ENCODE data around the gene SDF4.

The SDF4 gene

DNA sequence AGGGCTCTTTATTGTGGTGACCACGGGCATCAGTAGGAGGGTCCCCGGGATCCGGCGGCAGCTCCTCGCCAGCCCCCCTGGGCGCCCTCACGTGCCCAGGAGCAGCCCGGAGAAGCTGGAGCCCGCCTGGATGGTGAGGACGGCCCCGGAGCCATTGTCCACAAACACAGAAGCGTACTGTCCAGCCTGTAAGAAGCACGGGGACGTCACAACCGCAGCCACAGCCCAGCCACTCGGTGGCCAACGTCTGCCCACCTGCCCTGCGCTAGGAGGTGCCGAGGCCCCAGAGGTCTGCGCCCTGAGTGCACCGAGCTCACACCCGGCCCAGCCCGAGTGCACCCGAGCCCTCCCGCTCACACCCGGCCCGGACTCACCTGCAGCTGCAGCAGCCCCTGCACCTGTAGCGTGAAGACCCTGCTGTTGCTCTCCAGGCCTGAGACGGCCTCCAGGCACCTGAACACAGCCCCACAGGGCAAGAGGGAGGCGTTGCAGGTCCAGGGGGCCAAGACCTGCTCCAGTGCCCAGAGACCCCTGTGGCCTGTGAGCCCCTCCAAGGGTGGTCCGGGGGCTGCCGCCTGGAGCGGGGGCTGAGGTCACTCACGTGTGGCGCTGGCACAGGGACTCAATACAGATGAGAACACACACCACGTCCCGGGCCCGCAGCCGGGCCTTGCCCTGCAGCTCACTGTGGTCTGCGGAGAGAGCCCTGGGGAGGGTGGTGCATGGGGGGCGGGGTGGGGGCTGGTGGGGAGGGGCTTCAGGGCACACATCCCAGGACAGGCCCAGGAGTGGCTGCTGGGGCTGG, 10.9 kb upstream of the SDF4 start:
- no peak for DNase-seq (ENCODE audit: low read depth)

DNA sequence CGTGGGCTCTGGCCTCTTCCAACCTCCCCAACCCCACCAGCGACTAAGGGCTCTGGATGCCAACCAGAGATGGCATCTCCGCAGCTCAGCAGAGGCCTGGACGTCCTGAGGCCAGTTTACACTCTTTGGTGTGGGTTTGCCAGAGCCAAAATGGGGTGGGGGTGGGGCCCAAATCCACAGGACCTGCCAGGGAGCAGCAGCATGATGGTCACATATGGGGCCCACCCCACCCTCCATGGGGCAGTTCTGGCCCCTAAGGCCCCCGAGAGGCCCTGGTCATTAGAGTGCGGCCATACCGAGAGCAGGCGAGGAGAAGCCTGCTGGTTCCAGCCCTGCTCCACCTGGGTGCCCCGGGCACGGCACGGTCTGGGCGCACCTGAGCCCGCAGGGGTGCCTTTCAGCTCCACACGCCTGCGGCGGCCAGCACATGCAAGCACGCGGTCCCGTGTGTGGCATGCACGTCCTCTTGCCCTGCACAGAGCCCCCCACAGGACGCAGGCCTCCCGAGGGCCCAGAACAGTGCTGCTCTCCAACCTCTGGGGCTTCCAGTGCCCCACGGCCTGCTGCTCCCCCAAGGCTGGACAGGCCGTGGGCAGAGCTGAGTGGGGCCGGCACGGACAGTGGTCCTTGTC, 9.9 kb upstream of the SDF4 start:
- no peak for DNase-seq (ENCODE audit: low read depth)

GRCh38 chr1:1240822-1241587, 9.2 kb upstream of the SDF4 start:
- no peak for DNase-seq (ENCODE audit: low read depth)

GRCh38 chr1:1240348-1240732, 8.5 kb upstream of the SDF4 start:
- no peak for DNase-seq (ENCODE audit: low read depth)

DNA sequence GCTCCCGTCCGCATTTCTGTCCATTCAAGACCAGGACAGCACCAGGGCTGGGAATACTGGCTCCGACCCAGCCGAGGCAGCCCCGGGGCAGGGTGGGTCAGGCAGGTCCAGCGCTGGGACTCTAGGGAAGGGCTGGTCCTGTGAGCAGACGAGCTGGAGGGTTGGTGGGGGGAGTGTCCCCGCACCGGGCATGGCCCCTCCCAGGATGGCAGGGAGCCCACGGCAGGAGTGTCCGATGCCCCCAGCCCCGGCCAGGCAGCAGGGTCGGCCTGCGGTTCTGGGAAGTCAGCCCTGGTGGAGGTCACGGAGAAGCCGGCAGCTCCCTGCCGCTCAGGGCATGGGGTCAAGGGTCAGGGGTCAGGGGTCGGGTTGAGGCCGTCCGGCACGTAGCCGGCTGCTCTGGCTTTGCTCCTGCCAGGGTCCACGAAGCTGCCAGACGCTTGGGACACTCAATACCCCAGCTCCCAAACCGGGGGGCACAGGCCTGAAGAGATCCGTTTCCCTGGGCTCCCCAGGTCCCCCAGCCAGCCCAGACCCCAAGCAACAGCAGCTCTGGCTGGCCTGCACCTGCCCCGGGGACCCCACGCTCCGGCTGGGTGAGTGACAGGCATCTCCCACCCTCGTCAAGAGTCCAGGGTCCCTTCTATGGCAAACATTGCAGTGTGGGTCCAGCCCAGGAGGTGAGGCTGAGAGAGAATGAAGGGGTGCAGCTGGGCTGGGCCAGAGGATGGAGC, 8.0 kb upstream of the SDF4 start:
- DNase-seq (ENCODE audit: low read depth) = no peak

DNA sequence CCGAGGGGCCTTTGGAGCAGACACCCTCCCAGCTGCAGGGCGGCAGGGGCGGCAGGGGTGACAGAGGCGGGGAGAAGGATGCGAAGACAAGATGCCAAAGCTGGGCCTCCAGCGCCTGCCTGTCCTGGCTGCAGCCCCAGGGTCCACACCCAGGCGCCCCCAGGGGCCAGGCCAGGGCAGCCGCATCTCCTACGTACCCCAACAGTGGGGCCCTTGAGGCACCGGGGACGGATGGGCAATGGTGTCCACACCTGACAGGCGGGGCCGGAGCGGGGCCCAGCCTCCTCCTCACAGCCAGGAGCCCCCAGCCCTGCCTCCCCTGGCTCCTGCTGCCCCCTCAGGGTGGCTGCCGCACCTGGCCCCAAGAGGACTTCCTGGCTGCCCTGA, 7.4 kb upstream of the SDF4 start:
- no peak for DNase-seq (ENCODE audit: low read depth)

GRCh38 chr1:1238702-1239178, 6.9 kb upstream of the SDF4 start:
- DNase-seq (ENCODE audit: low read depth) = no peak

DNA sequence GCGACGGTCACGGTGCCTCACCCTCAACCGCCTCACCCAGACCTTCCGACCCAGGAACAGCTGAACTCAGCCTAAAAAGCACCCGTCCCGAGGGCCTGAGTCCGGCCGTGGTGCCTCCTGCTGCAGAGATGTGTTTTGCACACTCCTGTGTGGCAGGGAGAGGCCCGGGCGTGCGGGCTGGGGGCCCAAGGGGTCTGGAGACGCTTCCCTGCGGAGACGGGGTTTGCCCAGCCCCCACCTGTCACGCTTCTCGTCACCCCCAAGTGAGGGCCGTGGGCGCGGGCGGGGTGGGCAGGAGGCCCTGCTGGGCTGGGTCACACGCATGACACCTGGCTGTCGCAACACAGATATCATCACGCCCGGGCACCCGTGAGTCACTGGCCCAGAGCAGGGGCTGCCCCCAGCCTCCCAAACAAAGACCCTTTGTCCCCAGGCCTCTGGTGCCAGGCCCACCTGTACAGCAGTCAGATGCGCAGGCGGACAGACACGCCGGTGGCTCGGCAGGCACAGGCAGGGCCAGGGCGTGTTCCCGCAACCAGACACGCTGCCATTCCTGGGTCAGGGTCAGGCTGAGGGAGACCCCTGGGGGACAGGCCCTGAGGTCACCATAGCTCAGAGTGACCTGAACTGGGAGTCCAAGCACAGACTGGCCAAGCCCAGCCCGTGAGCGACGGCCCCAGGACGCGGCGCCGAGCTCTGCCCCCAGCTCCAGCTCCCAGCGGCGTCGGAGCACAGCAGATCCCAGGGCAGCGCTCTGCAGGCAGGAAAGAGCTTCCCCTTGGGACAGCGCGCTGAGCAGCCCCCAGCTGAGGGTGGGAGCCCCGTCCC, 6.3 kb upstream of the SDF4 start:
- no peak for DNase-seq (ENCODE audit: low read depth)

GRCh38 chr1:1236945-1237873, 5.4 kb upstream of the SDF4 start:
- no peak for DNase-seq (ENCODE audit: low read depth)

- no peak for DNase-seq (ENCODE audit: low read depth)
Observed at GRCh38 chr1:1236176-1236763, 4.5 kb upstream of the SDF4 start.

- DNase-seq (ENCODE audit: low read depth) = no peak
Observed at GRCh38 chr1:1235016-1235744, 3.4 kb upstream of the SDF4 start.

DNA sequence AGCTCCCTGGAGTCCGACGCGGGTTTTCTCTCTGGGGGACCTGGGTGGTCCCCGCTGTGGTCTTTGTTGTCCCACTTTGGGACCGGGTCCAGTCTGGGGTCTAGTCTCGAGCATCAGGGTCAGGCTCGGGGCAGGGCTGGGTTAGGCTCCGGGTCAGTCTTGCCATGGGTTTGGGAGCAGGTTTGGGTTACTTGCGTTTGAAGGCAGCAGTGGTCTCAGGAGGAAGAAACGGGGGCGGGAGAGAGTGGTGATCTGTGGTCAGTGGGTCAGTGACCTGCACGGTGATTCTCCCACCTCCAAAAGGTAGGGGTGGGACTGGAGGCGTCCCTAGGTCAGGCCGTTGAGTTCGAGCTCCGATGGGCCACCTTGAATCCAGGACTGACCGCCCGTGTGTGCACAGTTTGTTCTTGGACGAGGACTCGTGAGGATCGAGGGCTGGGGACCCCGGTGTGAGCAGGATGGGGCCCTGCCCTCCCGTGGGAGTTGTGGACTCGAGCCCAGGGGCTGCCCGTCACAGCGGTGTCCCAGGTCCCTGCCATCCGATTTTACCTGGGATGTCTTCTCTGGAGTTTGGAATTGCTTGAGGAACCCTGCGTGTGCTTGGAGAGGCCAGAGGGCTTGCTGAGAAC, 2.5 kb upstream of the SDF4 start:
- no peak for DNase-seq (ENCODE audit: low read depth)

DNA sequence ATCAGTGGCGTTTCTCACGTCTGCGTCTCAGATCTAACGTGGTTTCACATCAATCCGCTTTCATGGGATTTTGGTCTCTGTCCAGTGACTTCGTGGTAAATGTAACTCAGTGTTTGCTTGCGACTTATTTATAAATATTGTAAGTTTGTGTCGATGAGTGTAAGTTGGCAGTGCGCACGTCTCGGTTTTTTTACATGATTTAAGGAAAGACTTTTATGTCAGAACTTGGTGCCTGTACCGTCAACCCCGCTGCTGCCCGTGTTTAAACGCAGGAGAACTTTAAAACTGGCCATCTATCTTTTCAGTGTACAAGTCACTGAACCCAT, 1.7 kb upstream of the SDF4 start:
- no peak for DNase-seq (ENCODE audit: low read depth)

DNA sequence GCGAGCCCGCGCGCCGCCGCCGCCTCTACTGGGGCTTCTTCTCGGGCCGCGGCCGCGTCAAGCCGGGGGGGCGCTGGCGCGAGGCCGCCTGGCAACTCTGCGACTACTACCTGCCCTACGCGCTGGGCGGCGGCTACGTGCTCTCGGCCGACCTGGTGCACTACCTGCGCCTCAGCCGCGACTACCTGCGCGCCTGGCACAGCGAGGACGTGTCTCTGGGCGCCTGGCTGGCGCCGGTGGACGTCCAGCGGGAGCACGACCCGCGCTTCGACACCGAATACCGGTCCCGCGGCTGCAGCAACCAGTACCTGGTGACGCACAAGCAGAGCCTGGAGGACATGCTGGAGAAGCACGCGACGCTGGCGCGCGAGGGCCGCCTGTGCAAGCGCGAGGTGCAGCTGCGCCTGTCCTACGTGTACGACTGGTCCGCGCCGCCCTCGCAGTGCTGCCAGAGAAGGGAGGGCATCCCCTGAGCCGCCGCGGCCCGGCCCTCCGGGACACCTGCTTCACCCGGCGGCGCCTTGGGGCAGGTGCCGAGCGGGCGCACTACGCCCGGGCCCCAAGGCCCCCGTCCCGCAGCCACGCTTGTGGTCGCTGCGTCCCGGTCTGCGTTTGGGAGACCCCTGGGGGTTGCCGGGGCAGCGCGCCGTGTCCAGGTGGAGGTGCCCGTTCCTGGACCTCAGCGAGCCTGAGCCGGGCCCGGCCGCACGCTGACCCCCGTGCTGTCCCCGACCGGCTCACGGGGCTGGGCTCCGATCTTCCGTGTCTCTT, 1.2 kb upstream of the SDF4 start:
- no peak for DNase-seq (ENCODE audit: low read depth)

DNA sequence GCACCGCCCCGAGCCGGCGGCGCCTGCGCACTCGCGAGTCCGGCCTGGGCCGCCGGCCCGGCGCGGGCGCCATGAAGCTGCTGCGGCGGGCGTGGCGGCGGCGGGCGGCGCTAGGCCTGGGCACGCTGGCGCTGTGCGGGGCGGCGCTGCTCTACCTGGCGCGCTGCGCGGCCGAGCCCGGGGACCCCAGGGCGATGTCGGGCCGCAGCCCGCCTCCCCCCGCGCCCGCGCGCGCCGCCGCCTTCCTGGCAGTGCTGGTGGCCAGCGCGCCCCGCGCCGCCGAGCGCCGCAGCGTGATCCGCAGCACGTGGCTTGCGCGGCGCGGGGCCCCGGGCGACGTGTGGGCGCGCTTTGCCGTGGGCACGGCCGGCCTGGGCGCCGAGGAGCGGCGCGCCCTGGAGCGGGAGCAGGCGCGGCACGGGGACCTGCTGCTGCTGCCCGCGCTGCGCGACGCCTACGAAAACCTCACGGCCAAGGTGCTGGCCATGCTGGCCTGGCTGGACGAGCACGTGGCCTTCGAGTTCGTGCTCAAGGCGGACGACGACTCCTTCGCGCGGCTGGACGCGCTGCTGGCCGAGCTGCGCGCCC, 501 bp upstream of the SDF4 start, which contains the start of gene B3GALT6:
Gene B3GALT6 (plus strand): TSS at position 30 of the 588 bp plus-strand sequence. CDS start 42 bp downstream, at position 72.
- no peak for DNase-seq (ENCODE audit: low read depth)

DNA sequence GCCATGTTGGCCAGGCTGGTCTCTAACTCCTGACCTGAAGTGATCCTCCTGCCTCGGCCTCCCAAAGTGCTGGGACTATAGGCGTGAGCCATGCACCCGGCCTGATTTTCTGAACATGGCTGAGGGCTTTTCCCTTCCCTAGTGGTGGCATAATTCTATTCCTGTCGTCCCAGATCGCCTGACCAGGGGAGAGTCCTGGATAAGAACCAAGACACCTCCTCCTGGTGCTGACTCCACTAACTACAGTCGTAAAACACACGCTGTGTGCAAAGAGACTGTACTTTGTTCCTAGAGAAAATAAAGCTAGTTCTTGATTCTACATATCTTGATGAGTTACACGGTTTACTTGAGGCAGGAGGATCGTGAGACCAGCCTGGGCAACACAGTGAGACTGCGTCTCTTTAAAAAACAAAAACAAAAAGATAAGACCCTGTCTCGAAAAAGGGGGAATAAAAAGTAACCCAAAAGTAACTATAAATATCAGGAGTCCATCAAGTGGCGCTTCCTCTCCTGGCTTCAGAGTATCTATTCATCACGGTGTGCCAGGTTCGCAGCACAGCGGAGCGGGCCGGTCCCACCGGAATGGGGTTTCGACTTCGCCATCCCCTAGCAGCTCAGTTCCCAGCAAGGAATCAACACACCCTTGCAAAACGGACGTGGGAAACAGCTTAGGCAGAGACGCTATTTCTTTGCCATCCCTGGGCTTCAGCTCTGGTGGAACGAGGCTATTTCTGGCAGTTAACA, 973 bp downstream of the SDF4 start:
- no peak for DNase-seq (ENCODE audit: low read depth)

GRCh38 chr1:1229770-1230169, 2.0 kb downstream of the SDF4 start:
- no peak for DNase-seq (ENCODE audit: low read depth)

All from T-helper 22 cell (primary cell).